Transverse colon (tissue), 4 donors: ENCODE measurements around the gene ALPK1.

Experiments
- CTCF ChIP-seq, 5 experiments: fragments of 200-600 bp in 3 of 5; fragments of 450-650 bp in 2 of 5; sonication (generic) in 3 of 5; IDR thresholded peaks; 1 replicate in 2 of 5; 2 replicates in 3 of 5; pipeline ENCODE4 v1.5.1; 2016 to 2017; ENCODE audit warnings: antibody characterized with exemption in 5 of 5, inconsistent platforms in 3 of 5, mild to moderate bottlenecking in 2 of 5, moderate library complexity in 1 of 5
- POLR2AphosphoS5 ChIP-seq, 3 donors: sonication (generic); formaldehyde crosslinking; IDR thresholded peaks; one replicate each; pipeline ENCODE4 v1.6.1; 2016; ENCODE audit warnings: antibody characterized with exemption in 3 of 3

- TF ChIP-seq POLR2AphosphoS5 (IDR thresholded peaks at IDR 0.05) (no peak), CTCF (IDR thresholded peaks at IDR 0.05) (no peak)
Measured at GRCh38 chr4:112453321-112453720, 156.2 kb downstream of the ALPK1 start.
